DMS79 treated with DMSO at 0.1 percent for 48 hours (cell line): ENCODE measurements around the gene TOGARAM2.

Source experiments
- DNase-seq: peaks from one replicate; lab custom pipeline; 2025; lab: John Stamatoyannopoulos, UW

The TOGARAM2 gene

DNA sequence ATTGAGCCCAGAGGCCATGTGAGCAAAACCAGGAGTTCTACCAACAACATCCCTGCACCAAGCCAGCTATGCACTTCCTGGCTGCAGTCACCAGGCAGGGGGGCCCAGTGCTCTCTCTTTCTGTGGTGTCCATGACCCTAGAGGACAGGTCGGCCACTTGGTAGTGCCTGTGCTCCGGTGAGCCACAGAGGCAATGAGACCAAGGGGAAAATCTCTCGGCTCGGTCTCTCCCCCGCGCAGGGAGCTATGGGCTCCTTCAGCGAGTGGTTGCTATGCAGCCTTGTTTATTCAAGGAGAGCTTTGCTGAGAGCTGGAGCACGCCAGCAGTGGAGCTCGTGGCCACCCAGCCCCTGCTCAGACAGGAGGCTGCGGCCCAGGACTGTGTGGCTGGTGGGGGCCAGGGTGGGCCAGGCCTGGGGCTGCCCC, at the start of gene TOGARAM2:
TOGARAM2 (plus strand) TSS at position 283 of the 426 bp plus-strand sequence. CDS start 13,537 bp downstream, outside the sequence.
- peak; percentile 43 for DNase-seq

GRCh38 chr2:28934769-28935168, 46.3 kb upstream of the TOGARAM2 start:
- no peak for DNase-seq

DNA sequence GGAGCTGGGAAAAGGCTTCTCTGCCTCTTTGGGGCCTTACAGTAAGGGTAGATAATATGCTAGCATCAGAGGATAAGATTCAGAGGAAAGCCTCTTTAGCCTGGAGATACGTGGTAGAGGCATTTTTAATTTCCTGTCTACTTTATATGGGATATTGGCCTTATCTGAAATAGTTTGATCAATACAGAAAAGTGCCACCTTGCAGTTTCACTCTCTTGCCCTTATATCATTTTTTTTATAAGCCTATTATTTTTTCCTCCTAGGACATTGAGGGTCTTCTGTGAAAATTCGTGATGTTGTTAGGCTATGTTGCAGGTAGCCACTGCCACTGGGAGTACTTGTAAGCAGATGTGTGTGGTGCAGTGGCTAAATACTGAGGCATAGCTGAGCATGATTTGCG, 40.1 kb upstream of the TOGARAM2 start:
- DNase-seq = no peak

DNA sequence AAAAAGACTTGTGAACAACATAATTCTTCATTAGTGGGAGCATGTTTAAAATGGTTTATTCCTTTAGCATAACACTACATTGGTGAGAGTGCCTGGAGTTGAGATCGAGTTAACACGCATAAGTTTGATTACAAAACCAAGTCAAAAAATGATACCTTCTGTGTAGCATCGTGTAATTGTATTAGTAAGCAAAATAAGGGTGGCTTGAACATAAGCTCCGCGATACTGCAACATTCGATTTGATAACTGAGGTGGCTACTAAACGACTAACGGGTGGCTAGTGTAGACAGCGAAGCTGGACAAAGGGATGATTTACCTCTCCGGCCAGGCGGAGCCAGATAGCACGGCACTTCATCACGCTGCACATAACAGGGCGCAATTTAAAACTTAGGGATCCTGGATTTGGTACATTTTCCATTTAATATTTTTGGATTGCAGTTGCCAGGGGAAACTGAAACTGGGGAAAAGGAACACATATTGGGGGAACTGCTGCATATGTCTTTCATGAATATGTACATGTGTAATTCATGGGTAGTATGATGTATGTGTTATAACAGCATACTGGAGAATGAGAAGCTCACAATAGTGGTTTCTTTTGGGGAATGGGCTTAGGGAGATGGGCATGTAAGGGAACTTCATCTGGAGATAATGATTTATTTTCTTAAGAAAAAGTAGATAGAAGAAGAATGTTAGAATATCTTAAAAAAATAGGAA, 36.4 kb upstream of the TOGARAM2 start:
- no peak for DNase-seq

GRCh38 chr2:28948160-28948559, 32.9 kb upstream of the TOGARAM2 start:
- no peak for DNase-seq

GRCh38 chr2:28949190-28949589, 31.9 kb upstream of the TOGARAM2 start:
- no peak for DNase-seq

- DNase-seq = no peak
Measured at GRCh38 chr2:28949617-28950305, 31.3 kb upstream of the TOGARAM2 start.

DNA sequence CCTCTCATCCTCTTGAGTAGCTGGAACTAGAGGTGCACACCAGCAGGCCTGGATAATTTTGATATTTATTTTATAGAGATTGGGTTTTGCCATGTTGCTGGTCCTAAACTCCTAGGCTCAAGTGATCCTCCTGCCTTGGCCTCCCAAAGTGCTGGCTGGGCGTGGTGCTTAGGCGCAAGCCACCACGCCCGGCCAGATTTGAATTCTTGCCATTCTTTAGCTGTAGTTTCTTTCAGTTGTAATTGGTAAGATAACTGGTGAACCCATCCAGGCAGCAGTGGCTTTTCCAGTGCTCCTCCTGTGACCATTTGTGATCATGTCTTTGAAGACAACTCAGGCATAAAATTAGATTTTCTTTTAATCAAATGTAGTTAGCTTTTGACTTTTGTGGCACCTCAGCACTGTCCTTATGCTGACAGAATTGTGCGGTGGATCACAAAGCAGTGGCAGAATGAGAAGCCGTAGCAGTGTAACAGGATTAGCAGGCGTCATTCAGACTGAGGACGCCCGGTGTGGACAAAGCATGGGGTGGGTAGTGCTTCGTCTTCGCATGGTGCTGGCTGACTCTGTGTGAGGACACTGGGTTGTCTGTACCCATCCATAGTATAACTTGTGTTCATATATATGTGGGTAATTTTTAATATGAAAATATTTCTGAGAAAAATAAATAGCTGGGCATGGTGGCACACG, 30.0 kb upstream of the TOGARAM2 start:
- no peak for DNase-seq

- DNase-seq = no peak
Measured at GRCh38 chr2:28951910-28952835, 28.9 kb upstream of the TOGARAM2 start.

DNA sequence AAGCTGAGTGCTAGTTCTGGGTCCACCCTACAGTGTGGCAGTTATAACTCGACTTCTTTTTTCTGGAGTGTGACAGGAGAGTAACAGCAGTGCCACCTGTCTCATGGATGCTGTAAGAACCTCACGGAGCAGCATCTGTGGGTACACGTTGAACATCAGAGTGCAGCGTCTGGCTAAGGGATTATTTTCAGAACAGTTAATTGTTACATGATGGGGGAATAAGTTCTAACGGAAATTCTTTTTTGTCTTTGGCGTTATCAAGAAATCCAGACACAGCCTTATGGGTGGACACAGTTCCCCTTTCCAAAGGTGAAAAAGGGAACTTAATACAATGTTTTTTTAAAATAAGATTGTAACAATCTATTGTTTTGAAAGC, 28.3 kb upstream of the TOGARAM2 start:
- DNase-seq = no peak

GRCh38 chr2:28955467-28955866, 25.6 kb upstream of the TOGARAM2 start:
- DNase-seq = no peak

- DNase-seq = no peak
Measured at GRCh38 chr2:28956415-28956826, 24.7 kb upstream of the TOGARAM2 start.

GRCh38 chr2:28956890-28957289, 24.2 kb upstream of the TOGARAM2 start:
- no peak for DNase-seq

DNA sequence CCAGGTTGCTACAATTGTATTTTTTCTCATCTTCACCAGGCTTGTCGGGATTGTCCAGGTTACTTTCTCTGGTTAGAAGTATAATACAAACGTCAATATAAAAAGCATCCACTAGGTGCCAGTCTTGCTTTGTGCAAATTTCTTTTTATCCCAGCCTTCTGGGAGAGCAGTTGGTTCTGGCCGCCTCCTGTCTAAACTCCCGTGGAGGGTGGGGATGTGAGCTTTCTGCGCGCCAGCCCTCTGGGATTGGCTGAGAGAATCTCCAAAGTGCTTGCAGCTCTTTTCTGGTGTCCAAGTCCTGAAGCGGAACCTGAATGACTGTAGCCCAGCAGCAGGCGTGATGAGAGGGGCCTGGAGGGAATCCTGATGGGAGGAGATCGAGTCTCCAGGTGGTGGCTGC, 22.4 kb upstream of the TOGARAM2 start:
- peak; percentile 86 for DNase-seq

- no peak for DNase-seq
Measured at GRCh38 chr2:28960401-28960800, 20.7 kb upstream of the TOGARAM2 start.

GRCh38 chr2:28962505-28962904, 18.6 kb upstream of the TOGARAM2 start:
- DNase-seq = no peak

- DNase-seq = no peak
Measured at GRCh38 chr2:28970464-28971160, 10.5 kb upstream of the TOGARAM2 start.

GRCh38 chr2:28972778-28973335, 8.2 kb upstream of the TOGARAM2 start:
- no peak for DNase-seq

DNA sequence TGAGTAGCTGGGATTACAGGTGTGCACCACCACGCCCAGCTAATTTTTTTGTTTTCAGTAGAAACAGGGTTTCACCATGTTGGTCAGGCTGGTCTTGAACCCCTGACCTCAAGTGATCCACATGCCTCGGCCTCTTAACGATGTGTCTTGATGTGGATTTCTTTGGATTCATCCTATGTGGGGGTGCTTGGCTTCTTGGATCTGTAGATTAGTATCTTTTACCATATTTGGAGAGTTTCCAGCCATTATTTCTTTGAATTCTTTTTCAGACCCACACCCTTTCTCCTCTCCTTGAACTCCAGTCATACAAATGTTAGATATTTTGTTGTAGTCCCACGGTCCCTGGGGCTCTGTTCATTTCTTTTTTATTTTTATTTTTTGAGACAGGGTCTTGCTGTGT, 6.8 kb upstream of the TOGARAM2 start:
- no peak for DNase-seq

DNA sequence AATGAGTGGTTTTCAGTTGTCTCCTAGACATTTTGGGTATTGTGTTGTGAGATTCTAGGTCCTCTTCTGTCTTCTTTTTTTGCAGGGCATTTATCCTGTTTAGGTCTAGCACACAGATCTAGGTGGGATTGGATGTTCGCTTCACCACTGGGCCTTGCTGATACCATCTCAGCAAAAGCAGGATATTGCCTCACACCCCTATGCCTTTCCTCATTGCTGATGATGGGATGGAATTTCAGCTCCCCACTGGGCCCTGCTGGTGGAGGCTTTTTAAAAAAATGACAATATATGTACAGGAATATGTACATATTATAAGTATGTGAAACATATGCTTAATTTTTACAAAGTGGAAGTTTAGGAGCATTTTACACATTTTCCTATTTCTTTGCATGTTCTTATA, 5.4 kb upstream of the TOGARAM2 start:
- DNase-seq = no peak

DNA sequence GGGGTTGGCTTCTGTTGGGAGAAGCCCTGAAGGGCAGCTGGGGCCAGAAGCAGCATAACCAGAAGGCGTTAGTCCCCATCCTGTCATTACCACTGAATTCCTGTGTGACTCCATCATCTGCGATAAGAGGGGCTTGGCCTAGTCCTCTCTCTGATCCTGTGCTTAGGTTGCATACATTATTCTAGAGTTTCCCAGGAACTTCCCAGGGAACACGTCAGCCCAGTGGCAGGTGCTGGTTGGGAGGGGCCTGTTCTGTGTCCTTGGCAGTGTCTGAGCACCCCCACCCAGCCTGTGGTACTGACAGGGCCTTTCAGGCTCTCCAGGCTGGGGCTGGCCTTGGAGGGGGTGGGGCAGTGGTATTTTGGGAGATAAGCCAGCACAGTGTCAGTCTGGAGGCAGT, 4.5 kb upstream of the TOGARAM2 start:
- no peak for DNase-seq
